CD4-positive, alpha-beta memory T cell (primary cell): ENCODE data around the gene MIB1. TPM values are rescaled to one million over a fixed set of nuclear protein-coding genes. Genes with fewer than 3 reads are reported as not detected.

ENCODE experiments used
- CTCF ChIA-PET: fragments of 350-600 bp; sonication (Branson Sonifier 250); formaldehyde crosslinking; loops from one replicate; lab custom pipeline; 2021; ENCODE audit warnings: inconsistent platforms; ENCODE audit not compliant: partially characterized antibody; lab: Charles Lee
- POLR2A ChIA-PET: fragments of 350-600 bp; sonication (Branson Sonifier 250); formaldehyde crosslinking; loops from one replicate; lab custom pipeline; 2021; ENCODE audit not compliant: partially characterized antibody; lab: Charles Lee
- DNase-seq, 5 donors: peaks; one replicate each; pipeline versions ENCODE4 v3.0.0 to v3.0.0-alpha.2; 2020 to 2022; ENCODE audit warnings: mixed read lengths in 1 of 5
- H3K27ac ChIP-seq: one replicate; pipeline ENCODE4 v1.7.0; 2013; ENCODE audit warnings: low read depth, low read length
- H3K27me3 ChIP-seq: 2 replicates; pipeline ENCODE4 v1.7.0; 2013; ENCODE audit warnings: mild to moderate bottlenecking, low read length, moderate library complexity; ENCODE audit not compliant: insufficient read depth
- H3K36me3 ChIP-seq: 2 replicates; pipeline ENCODE4 v1.7.0; 2013; ENCODE audit warnings: mild to moderate bottlenecking, low read length, moderate library complexity; ENCODE audit not compliant: insufficient read depth
- H3K4me1 ChIP-seq: 2 replicates; pipeline ENCODE4 v1.7.0; 2013; ENCODE audit warnings: mild to moderate bottlenecking, low read length, moderate library complexity; ENCODE audit not compliant: insufficient read depth
- H3K4me3 ChIP-seq, 2 donors: one replicate each; pipeline ENCODE4 v1.7.0; 2013; ENCODE audit warnings: low read length in 2 of 2, mild to moderate bottlenecking in 1 of 2
- H3K9me3 ChIP-seq, 2 donors: one replicate each; pipeline ENCODE4 v1.7.0; 2013; ENCODE audit warnings: low read length in 2 of 2, control low read depth in 1 of 2; ENCODE audit not compliant: control insufficient read depth in 1 of 2
- H3K27ac Mint-ChIP-seq, 7 donors: one replicate each; pipeline ENCODE4 v1.8.0; 2020 to 2021; ENCODE audit warnings: mixed read lengths in 7 of 7, mild to moderate bottlenecking in 6 of 7, inconsistent platforms in 3 of 7, moderate library complexity in 3 of 7
- H3K27me3 Mint-ChIP-seq, 2 donors: one replicate each; pipeline ENCODE4 v1.8.0; 2020 to 2021; ENCODE audit warnings: mixed read lengths in 2 of 2
- H3K36me3 Mint-ChIP-seq, 2 donors: one replicate each; pipeline ENCODE4 v1.8.0; 2020 to 2021; ENCODE audit warnings: mixed read lengths in 2 of 2, inconsistent platforms in 1 of 2, mild to moderate bottlenecking in 1 of 2
- H3K4me1 Mint-ChIP-seq, 4 donors: one replicate each; pipeline ENCODE4 v1.8.0; 2020 to 2021; ENCODE audit warnings: mixed read lengths in 4 of 4, mild to moderate bottlenecking in 1 of 4
- H3K4me3 Mint-ChIP-seq, 8 donors: one replicate each; pipeline ENCODE4 v1.8.0; 2020 to 2021; ENCODE audit warnings: mixed read lengths in 8 of 8, mild to moderate bottlenecking in 7 of 8, moderate library complexity in 6 of 8, inconsistent platforms in 3 of 8
- H3K9me3 Mint-ChIP-seq, 8 donors: one replicate each; pipeline ENCODE4 v1.8.0; 2020 to 2021; ENCODE audit warnings: mixed read lengths in 8 of 8, mild to moderate bottlenecking in 5 of 8, inconsistent platforms in 3 of 8, moderate library complexity in 1 of 8
- intact Hi-C: fragments of 100-400 bp; cut with micrococcal nuclease; formaldehyde crosslinking; loops from one replicate; pipeline ENCODE4 v1.15.1; 2023
- polyA plus RNA-seq, 2 donors: library from polyadenylated mRNA; unstranded; fragments of 300-500 nt; fragmentation: Illumina TruSeq; gene quantifications; one replicate each; pipeline ENCODE4 v1.2.3, GENCODE V29; 2021
- total RNA-seq, 2 experiments: library from RNA; stranded (reverse); gene quantifications; one replicate each; pipeline ENCODE4 v1.2.3, GENCODE V29; 2021

MIB1 gene
- total and polyA plus RNA-seq, 4 experiments from 2014 or later, result 6.7 to 39.0 (median 22.6) TPM

DNA sequence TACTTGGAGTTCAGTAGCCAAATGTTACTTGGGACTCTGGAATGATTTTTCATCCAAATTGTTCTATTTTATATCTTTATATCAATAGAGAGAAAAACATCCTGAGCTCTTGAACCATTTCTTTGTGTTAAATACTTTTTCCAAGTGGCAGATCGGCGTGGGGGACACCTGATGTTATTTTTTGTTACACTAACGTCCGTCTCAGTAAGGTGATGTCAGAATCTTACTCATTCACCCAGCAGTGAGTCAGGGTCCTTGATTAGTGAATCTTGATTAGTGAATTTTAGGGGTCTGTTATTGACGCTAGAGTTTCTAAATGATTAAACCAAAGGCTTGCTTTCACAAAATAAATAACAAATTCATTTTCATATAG, 1.7 kb downstream of the MIB1 start:
- ChIA-PET CTCF (interaction anchor here (0.7 to 3.0 kb wide), 4 partner anchors 38 to 141 kb away, joined by 3 to 21 read pairs (median 5); partner anchors contain the start of genes ABHD3 and ESCO1), POLR2A (interaction anchor here (0.6 to 6.4 kb wide), 7 partner anchors 10 to 142 kb away, joined by 3 to 77 read pairs (median 6); partner anchors contain the start of genes ABHD3, ESCO1 and SNRPD1)
- Mint-ChIP-seq H3K4me3 (peak overlapping the region; percentile 86 to 92 (median 88)), H3K9me3 (peaks cover 0 to 2% (median 0%) of the 10 kb centered on the region in 8 donors), H3K36me3 (peaks cover 0 to 6% of the 10 kb centered on the region in 2 donors), H3K27me3 (no peaks in the 10 kb centered on the region), H3K27ac (peak overlapping the region; percentile 16 to 93 (median 87)), H3K4me1 (peaks cover 37 to 75% (median 54%) of the 10 kb centered on the region in 4 donors)
- intact Hi-C loops, result no loop called here
- Histone ChIP-seq H3K36me3 (no peaks in the 10 kb centered on the region), H3K9me3 (no peaks in the 10 kb centered on the region), H3K27me3 (no peaks in the 10 kb centered on the region), H3K4me3 (peak overlapping the region in 1 of 2 donors; percentile 100), H3K4me1 (peaks cover 59% of the 10 kb centered on the region), H3K27ac (peak overlapping the region; percentile 94)
- DNase-seq, result peak in 1 of 5 donors; percentile 34

DNA sequence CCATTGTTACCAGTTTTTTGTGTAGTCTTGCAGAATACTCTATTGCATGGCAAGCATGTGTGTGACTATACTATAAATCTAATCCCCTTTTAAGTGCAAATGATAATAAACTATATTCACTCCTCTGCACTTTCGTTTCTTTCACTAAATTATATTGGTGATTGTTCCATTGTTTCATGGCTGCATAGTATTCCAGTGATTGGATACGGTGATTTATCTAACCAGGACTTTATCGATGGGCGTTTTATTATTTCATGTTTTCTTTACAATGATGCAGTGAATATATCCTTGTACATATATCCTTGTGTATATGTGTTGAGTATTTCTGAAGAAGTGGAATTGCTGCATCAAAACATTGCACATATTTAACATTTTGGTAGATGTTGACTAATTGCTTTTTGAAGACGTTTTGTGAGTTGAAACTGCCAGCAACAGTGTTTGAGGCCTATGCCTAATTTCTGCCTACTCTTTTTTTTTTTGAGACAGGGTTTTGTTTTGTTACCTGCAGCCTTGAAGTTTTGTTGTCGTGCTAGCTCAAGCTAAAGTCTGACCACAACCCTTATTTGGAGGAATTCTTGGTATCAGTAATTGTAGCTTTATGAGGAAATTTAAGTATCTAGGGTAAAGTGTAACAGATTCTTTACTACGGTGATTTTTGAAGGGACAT, 2.7 kb downstream of the MIB1 start:
- no peaks in the 10 kb centered on the region for H3K27me3 Mint-ChIP-seq
- Histone ChIP-seq H3K9me3 (no peaks in the 10 kb centered on the region), H3K27ac (no peak overlapping the region), H3K36me3 (no peaks in the 10 kb centered on the region), H3K27me3 (no peaks in the 10 kb centered on the region), H3K4me3 (no peak overlapping the region), H3K4me1 (peaks cover 69% of the 10 kb centered on the region)
- H3K4me1 Mint-ChIP-seq, result peaks cover 44 to 81% (median 61%) of the 10 kb centered on the region in 4 donors
- H3K36me3 Mint-ChIP-seq, result peaks cover 0 to 6% of the 10 kb centered on the region in 2 donors
- intact Hi-C loops, result no loop called here
- H3K27ac Mint-ChIP-seq, result peak overlapping the region; percentile 30 to 90 (median 77)
- DNase-seq, result peak in 1 of 5 donors; percentile 18
- ChIA-PET POLR2A (interaction anchor here (1.2 to 6.4 kb wide), 4 partner anchors 40 to 143 kb away, joined by 3 to 77 read pairs (median 29); partner anchors contain the start of genes ABHD3, ESCO1 and SNRPD1), CTCF (interaction anchor here (1.0 to 1.6 kb wide), 4 partner anchors 9 to 131 kb away, joined by 3 to 7 read pairs (median 4); partner anchors contain the start of genes ABHD3 and SNRPD1)
- H3K4me3 Mint-ChIP-seq, result peak overlapping the region; percentile 70 to 86 (median 80)
- peaks cover 0 to 2% (median 0%) of the 10 kb centered on the region in 8 donors for H3K9me3 Mint-ChIP-seq

DNA sequence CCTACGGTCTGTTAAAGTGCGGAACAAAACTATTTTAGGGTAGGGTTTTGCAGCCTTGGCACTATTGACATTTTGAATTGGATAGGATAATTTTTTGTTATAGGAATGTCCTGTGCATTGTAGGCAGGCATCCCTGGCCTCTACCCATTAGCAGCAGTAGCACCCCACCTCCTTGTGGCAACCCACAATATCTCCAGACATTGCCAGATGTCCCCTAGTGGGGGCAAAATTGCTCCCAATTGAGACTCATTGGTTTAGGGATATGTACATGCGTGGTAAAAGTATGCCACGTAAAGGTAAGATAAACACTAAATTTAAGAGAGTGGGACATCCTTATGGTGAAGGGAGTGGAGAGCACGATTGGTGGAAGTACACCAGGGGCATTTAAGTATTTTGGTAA, 4.6 kb downstream of the MIB1 start:
- ChIA-PET CTCF (no interaction called here), POLR2A (interaction anchor here (1.3 kb wide), 1 partner anchor 144 kb away, joined by 3 read pairs; the partner anchor contains the start of gene ESCO1)
- intact Hi-C loops, result no loop called here
- peaks cover 0 to 6% of the 10 kb centered on the region in 2 donors for H3K36me3 Mint-ChIP-seq
- peaks cover 44 to 71% (median 54%) of the 10 kb centered on the region in 4 donors for H3K4me1 Mint-ChIP-seq
- Histone ChIP-seq H3K9me3 (no peaks in the 10 kb centered on the region), H3K36me3 (no peaks in the 10 kb centered on the region), H3K27me3 (no peaks in the 10 kb centered on the region), H3K27ac (no peak overlapping the region), H3K4me3 (no peak overlapping the region), H3K4me1 (peaks cover 65% of the 10 kb centered on the region)
- DNase-seq, result peak in 1 of 5 donors; percentile 37
- no peaks in the 10 kb centered on the region for H3K27me3 Mint-ChIP-seq
- peaks cover 0 to 2% (median 0%) of the 10 kb centered on the region in 8 donors for H3K9me3 Mint-ChIP-seq
- peak overlapping the region in 5 of 7 donors; percentile 12 to 54 (median 32) for H3K27ac Mint-ChIP-seq
- peak overlapping the region in 1 of 8 donors; percentile 30 for H3K4me3 Mint-ChIP-seq

DNA sequence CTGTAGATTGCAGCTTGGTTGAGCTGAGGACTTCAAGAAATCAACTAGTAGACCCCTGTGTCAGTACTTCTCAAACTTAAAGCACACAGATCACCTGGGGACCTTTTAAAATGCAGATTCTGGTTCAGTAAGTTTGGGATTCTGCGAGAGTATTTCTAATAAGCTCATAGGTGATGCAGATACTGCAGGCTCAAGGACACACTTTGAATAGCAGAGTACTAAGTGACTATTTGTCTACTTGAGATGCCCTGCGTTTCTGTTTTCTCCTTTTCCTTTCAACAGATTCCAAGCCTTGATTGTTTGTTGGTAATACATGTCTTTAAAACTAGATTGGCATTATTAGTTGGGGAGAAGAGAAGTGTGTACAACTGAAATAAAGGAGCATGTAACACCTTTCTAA, 6.7 kb downstream of the MIB1 start:
- H3K27me3 Mint-ChIP-seq, result no peaks in the 10 kb centered on the region
- Histone ChIP-seq H3K9me3 (no peaks in the 10 kb centered on the region), H3K4me3 (no peak overlapping the region), H3K36me3 (no peaks in the 10 kb centered on the region), H3K4me1 (peaks cover 57% of the 10 kb centered on the region), H3K27me3 (no peaks in the 10 kb centered on the region), H3K27ac (no peak overlapping the region)
- CTCF ChIA-PET, result interaction anchor here (1.1 kb wide), 1 partner anchor 135 kb away, joined by 4 read pairs; the partner anchor contains the start of gene SNRPD1
- intact Hi-C loops, result no loop called here
- H3K4me1 Mint-ChIP-seq, result peaks cover 42 to 64% (median 53%) of the 10 kb centered on the region in 4 donors
- H3K36me3 Mint-ChIP-seq, result no peaks in the 10 kb centered on the region
- POLR2A ChIA-PET, result interaction anchor here (1.3 to 2.1 kb wide), 2 partner anchors 43 to 65 kb away, joined by 4 to 9 read pairs; partner anchors contain the start of gene ABHD3
- peak overlapping the region in 6 of 7 donors; percentile 30 to 91 (median 74) for H3K27ac Mint-ChIP-seq
- DNase-seq, result no peak
- H3K4me3 Mint-ChIP-seq, result peak overlapping the region in 5 of 8 donors; percentile 18 to 59 (median 55)
- no peaks in the 10 kb centered on the region for H3K9me3 Mint-ChIP-seq

DNA sequence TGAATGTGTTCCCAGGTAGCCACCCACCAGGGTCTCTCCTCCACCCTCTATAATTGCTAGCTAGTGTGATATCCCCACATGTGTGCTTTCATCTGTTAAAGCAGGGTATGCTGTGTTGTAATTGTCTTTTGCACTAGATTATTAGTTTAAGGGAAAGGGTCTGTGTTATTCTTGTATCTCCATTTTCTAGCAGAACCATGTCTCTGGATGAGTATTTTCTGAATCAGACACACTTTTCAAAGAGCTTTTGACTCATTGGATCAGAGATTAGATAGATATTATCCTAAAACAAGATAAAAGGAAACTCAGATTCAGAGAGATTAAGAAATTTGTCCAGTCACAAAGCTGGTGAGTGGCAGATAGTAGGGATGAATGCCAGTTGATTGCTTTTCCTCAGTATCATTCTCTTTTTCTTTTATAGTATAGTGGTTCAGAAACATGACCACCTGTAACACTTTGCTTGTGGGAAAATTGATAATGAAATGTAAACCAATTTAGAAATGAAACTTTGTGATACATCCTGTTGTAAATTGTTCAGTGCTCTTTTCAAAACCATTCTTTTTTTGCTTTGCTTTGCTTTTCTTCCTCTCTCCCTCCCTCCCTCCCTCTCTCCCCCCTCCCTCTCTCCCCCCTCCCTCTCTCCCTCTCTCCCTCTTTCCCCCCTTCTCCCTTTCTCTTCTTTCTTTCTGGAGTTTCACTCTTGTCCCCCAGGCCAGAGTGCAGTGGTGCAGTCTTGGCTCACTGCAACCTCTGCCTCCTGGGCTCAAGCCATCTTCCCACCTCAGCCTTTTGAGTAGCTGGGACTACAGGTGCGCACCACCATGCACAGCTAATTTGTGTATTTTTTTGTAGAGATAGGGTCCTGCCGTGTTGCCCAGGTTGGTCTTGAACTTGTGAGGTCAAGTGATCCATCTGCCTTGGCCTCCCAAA, 7.4 kb downstream of the MIB1 start:
- H3K4me1 Mint-ChIP-seq, result peaks cover 39 to 58% (median 48%) of the 10 kb centered on the region in 4 donors
- H3K4me3 ChIP-seq, result no peak overlapping the region
- no peak overlapping the region for H3K27ac ChIP-seq
- no peak for DNase-seq
- no peaks in the 10 kb centered on the region for H3K9me3 Mint-ChIP-seq
- H3K27ac Mint-ChIP-seq, result peak overlapping the region; percentile 4 to 91 (median 71)
- no peaks in the 10 kb centered on the region for H3K27me3 ChIP-seq
- no peaks in the 10 kb centered on the region for H3K9me3 ChIP-seq
- peak overlapping the region in 7 of 8 donors; percentile 4 to 58 (median 34) for H3K4me3 Mint-ChIP-seq
- no peaks in the 10 kb centered on the region for H3K27me3 Mint-ChIP-seq
- ChIA-PET POLR2A (interaction anchor here (1.3 to 2.1 kb wide), 2 partner anchors 44 to 66 kb away, joined by 4 to 9 read pairs; partner anchors contain the start of gene ABHD3), CTCF (interaction anchor here (0.6 to 1.2 kb wide), 6 partner anchors 8 to 136 kb away, joined by 3 to 5 read pairs (median 4); partner anchors contain the start of genes MIB1 and SNRPD1)
- H3K36me3 ChIP-seq, result no peaks in the 10 kb centered on the region
- intact Hi-C loops, result no loop called here
- peaks cover 49% of the 10 kb centered on the region for H3K4me1 ChIP-seq
- H3K36me3 Mint-ChIP-seq, result no peaks in the 10 kb centered on the region

DNA sequence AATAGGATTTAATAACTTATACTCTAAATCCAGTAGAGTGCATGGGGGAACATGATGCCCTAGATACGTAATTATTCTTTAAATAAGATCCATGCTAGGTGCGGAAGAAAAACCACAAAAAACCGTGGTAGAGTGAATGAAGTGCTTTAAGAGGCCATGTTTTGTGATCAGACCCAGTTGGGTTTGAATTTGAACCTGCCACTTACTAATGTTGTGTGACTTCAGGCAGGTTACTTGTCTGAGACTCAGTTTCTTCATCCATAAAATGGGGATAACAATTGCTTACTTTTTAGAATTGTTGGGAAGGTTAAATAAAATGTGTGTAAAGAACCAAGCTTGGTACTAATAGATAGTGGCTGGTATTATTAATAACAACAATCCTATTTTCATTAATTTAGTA, 17.2 kb downstream of the MIB1 start:
- H3K4me3 Mint-ChIP-seq, result no peak overlapping the region

More for the DNA sequence above, 17.2 kb downstream of the MIB1 start:
- DNase-seq, result no peak
- Histone ChIP-seq H3K4me3 (no peak overlapping the region), H3K36me3 (no peaks in the 10 kb centered on the region), H3K27me3 (no peaks in the 10 kb centered on the region), H3K4me1 (peaks cover 6% of the 10 kb centered on the region), H3K9me3 (no peaks in the 10 kb centered on the region), H3K27ac (no peak overlapping the region)
- Mint-ChIP-seq H3K27ac (no peak overlapping the region), H3K9me3 (no peaks in the 10 kb centered on the region), H3K36me3 (peaks cover 0 to 5% of the 10 kb centered on the region in 2 donors), H3K4me1 (peaks cover 20 to 31% (median 30%) of the 10 kb centered on the region in 4 donors), H3K27me3 (no peaks in the 10 kb centered on the region)
- ChIA-PET POLR2A (no interaction called here), CTCF (no interaction called here)
- intact Hi-C loops, result no loop called here
